Measurements from ENCODE around the gene ISYNA1. TPM values are rescaled to one million over a fixed set of nuclear protein-coding genes. Genes with fewer than 3 reads are reported as not detected.

ISYNA1 gene
- total and polyA plus RNA-seq, 2 of the 8 experiments (the other 6 are each of a cell fraction or from before 2014, with no cell fraction given) = 207 to 264 TPM

- no peak for TF ChIP-seq CHD7 (IDR thresholded peaks at IDR 0.05; ENCODE audit: insufficient replicate concordance, low read length)
Measured at GRCh38 chr19:18481505-18482222, 43.7 kb upstream of the ISYNA1 start (continued).
